Body of pancreas (tissue), 4 donors: ENCODE results near the gene CFHR5. TPM values are rescaled to one million over a fixed set of nuclear protein-coding genes. Genes with fewer than 3 reads are reported as not detected.

Source experiments
- ATAC-seq: fragments of 150-250 bp; one replicate; pipeline ENCODE4 v1.9.1; 2016
- DNase-seq, 4 donors: peaks; one replicate each; pipeline ENCODE4 v3.0.0-alpha.2; 2019
- H3K27ac ChIP-seq, 4 donors: fragments of 200-600 bp; sonication (generic); 1 replicate in 3 of 4; 2 replicates in 1 of 4; pipeline versions ENCODE4 v1.5.1 to v1.6.1; 2016 to 2019; ENCODE audit warnings: mild to moderate bottlenecking in 1 of 4, mixed read lengths in 1 of 4, moderate library complexity in 1 of 4
- H3K27me3 ChIP-seq, 2 donors: fragments of 200-600 bp; sonication (generic); one replicate each; pipeline ENCODE4 v1.6.0; 2016; ENCODE audit warnings: mild to moderate bottlenecking in 1 of 2
- H3K36me3 ChIP-seq, 2 donors: fragments of 200-600 bp; sonication (generic); replicated peaks in 1 of 2; 2 replicates each; pipeline ENCODE4 v1.5.1; 2016; ENCODE audit warnings: low read depth in 2 of 2; ENCODE audit not compliant: insufficient read depth in 1 of 2
- H3K4me1 ChIP-seq: fragments of 200-600 bp; sonication (generic); one replicate; pipeline ENCODE4 v1.6.0; 2016
- H3K4me3 ChIP-seq, 2 donors: fragments of 200-600 bp; sonication (generic); 1 replicate in 1 of 2; 2 replicates in 1 of 2; pipeline ENCODE4 v1.5.1; 2016 to 2019
- H3K9me3 ChIP-seq, 3 donors: fragments of 200-600 bp; sonication (generic); 1 replicate in 2 of 3; 2 replicates in 1 of 3; pipeline ENCODE4 v1.5.1; 2016
- POLR2A ChIP-seq, 3 donors: fragments of 450-650 bp; IDR thresholded peaks; one replicate each; pipeline ENCODE4 v1.6.1; 2016; ENCODE audit warnings: antibody characterized with exemption in 3 of 3, mild to moderate bottlenecking in 2 of 3
- WGBS, 2 donors: methylation state at CpG; one replicate each; pipeline ENCODE4 v1.1.5; 2017; 5-methylcytosine and 5-hydroxymethylcytosine counted together
- intact Hi-C: fragments of 100-400 bp; cut with DNase I; formaldehyde crosslinking; loops from one replicate; pipeline ENCODE4 v1.15.1; 2023
- small RNA-seq: library from RNA; depleted of rRNA; stranded (forward); fragments of <200 nt; gene quantifications from one replicate; pipeline ENCODE3, GENCODE V24; 2016
- total RNA-seq, 2 donors: library from RNA; depleted of rRNA; stranded (reverse); fragments of >200 nt; gene quantifications; one replicate each; pipeline ENCODE4 v1.1.0, GENCODE V29; 2016
- TF ChIP-seq, protein P1 (sequence below), 7 experiments: fragments of 450-650 bp in 4 of 7; fragments of 200-600 bp in 3 of 7; sonication (generic) in 3 of 7; IDR thresholded peaks; one replicate each; pipeline ENCODE4 v1.5.1; 2016 to 2019; ENCODE audit warnings: antibody characterized with exemption in 7 of 7

CFHR5 gene
- total RNA-seq, 2 donors from 2014 or later = not detected

GRCh38 chr1:197036861-197037260, 59.5 kb downstream of the CFHR5 start:
- DNase-seq (no peak), ATAC-seq (no peak)
- intact Hi-C loops = no loop called here
- Histone ChIP-seq H3K4me1 (no peaks in the 10 kb centered on the region), H3K9me3 (no peaks in the 10 kb centered on the region), H3K27ac (no peak overlapping the region), H3K27me3 (no peaks in the 10 kb centered on the region), H3K4me3 (no peak overlapping the region), H3K36me3 (no peaks in the 10 kb centered on the region)
- 88 to 90% methylated on average over 3 of the region's 3 CpGs for WGBS, 2 donors
- TF ChIP-seq, protein P1, sequence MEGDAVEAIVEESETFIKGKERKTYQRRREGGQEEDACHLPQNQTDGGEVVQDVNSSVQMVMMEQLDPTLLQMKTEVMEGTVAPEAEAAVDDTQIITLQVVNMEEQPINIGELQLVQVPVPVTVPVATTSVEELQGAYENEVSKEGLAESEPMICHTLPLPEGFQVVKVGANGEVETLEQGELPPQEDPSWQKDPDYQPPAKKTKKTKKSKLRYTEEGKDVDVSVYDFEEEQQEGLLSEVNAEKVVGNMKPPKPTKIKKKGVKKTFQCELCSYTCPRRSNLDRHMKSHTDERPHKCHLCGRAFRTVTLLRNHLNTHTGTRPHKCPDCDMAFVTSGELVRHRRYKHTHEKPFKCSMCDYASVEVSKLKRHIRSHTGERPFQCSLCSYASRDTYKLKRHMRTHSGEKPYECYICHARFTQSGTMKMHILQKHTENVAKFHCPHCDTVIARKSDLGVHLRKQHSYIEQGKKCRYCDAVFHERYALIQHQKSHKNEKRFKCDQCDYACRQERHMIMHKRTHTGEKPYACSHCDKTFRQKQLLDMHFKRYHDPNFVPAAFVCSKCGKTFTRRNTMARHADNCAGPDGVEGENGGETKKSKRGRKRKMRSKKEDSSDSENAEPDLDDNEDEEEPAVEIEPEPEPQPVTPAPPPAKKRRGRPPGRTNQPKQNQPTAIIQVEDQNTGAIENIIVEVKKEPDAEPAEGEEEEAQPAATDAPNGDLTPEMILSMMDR (IDR thresholded peaks at IDR 0.05) = no peak
- no peak for TF ChIP-seq POLR2A (IDR thresholded peaks at IDR 0.05)

DNA sequence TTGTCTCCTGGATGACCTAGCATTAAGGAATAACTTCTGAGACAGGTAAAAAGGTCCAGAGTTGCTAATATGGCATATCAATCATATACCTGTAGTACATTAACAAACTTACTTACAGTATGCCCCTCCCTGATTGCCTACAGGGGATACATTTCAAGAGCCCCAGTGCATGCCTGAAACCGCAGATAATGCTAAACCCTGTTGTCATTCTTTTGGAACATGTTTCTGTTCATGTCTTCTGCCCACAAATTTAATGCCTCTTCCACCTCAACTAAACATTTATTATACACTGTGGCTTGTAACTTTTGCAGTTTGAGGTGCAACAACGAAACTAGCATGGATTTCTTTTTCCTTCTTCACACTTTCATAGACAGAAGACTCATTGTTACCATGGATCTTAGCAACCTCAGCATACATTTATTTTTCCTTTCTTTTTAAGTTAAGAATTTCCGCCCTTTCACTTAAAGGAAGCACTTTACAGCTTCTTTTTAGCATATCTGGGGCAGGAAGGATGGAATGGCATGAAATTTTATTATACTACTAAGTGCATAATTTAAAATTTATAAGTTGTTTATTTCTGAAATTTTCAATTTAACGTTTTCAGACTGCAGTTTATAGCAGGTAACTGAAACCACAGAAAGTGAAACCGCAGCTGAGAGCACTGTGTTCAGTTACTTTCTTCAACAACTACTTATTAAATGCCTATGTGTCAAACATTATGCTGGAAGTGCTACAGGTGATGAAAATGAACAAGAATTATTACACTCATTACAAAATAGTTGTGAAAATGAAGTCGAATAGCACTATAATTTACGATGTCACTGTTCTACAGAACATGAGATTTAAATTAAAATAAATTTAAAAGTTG, 64.4 kb downstream of the CFHR5 start:
- H3K4me3 ChIP-seq = no peak overlapping the region
- H3K9me3 ChIP-seq = no peaks in the 10 kb centered on the region
- no peak for ATAC-seq
- DNase-seq = no peak
- WGBS, 2 donors = 54 to 67% methylated on average over 7 of the region's 7 CpGs
- no peaks in the 10 kb centered on the region for H3K27me3 ChIP-seq
- intact Hi-C loops = no loop called here
- no peaks in the 10 kb centered on the region for H3K36me3 ChIP-seq
- no peaks in the 10 kb centered on the region for H3K4me1 ChIP-seq
- no peak for TF ChIP-seq POLR2A (IDR thresholded peaks at IDR 0.05)
- TF ChIP-seq, protein P1 (IDR thresholded peaks at IDR 0.05) = no peak
- H3K27ac ChIP-seq = no peak overlapping the region

GRCh38 chr1:197042676-197043341, 65.5 kb downstream of the CFHR5 start:
- Histone ChIP-seq H3K27me3 (no peaks in the 10 kb centered on the region), H3K9me3 (no peaks in the 10 kb centered on the region), H3K27ac (no peak overlapping the region), H3K36me3 (no peaks in the 10 kb centered on the region), H3K4me3 (no peak overlapping the region), H3K4me1 (no peaks in the 10 kb centered on the region)
- intact Hi-C loops = no loop called here
- WGBS, 2 donors = 65 to 73% methylated on average over 4 of the region's 4 CpGs
- TF ChIP-seq POLR2A (IDR thresholded peaks at IDR 0.05) = no peak
- TF ChIP-seq, protein P1 (IDR thresholded peaks at IDR 0.05) = no peak
- DNase-seq (no peak), ATAC-seq (no peak)

GRCh38 chr1:197049100-197049499, 71.7 kb downstream of the CFHR5 start:
- ATAC-seq = no peak
- H3K27me3 ChIP-seq = no peaks in the 10 kb centered on the region
- TF ChIP-seq, protein P1 (IDR thresholded peaks at IDR 0.05) = no peak
- TF ChIP-seq POLR2A (IDR thresholded peaks at IDR 0.05) = no peak
- no peaks in the 10 kb centered on the region for H3K36me3 ChIP-seq
- H3K4me3 ChIP-seq = no peak overlapping the region
- DNase-seq = no peak
- no peaks in the 10 kb centered on the region for H3K4me1 ChIP-seq
- H3K9me3 ChIP-seq = no peaks in the 10 kb centered on the region
- no peak overlapping the region for H3K27ac ChIP-seq
- intact Hi-C loops = no loop called here

Small RNAs within 50 kb of the gene (small RNA-seq; reads per million reads assigned to genes)
- not detected for gene AL139418.1

Other genes starting within 250 kb of the CFHR5 start
- gene CFHR3, start 202.7 kb upstream of the CFHR5 start, total RNA-seq = not detected
- not detected for gene CFHR1, start 157.8 kb upstream of the CFHR5 start, total RNA-seq
- gene CFHR4, start 89.5 kb upstream of the CFHR5 start, total RNA-seq = not detected
- not detected for gene CFHR2, start 33.8 kb upstream of the CFHR5 start, total RNA-seq
- not detected for gene F13B, start 89.7 kb downstream of the CFHR5 start, total RNA-seq
- gene ASPM, start 169.1 kb downstream of the CFHR5 start, total RNA-seq = under 1 TPM; under 0.01 to 0.66 TPM
- 1 to 10 TPM; 4.6 to 7.5 TPM for gene ZBTB41, start 223.7 kb downstream of the CFHR5 start, total RNA-seq